PC-3 (cell line): ENCODE measurements around the gene CACNA1B.

Source experiments
- CTCF ChIP-seq: fragments of 300-600 bp; sonication (generic); conservative IDR thresholded peaks from 2 replicates; pipeline ENCODE4 v1.5.1; 2017; ENCODE audit warnings: antibody characterized with exemption, low read depth, mild to moderate bottlenecking, low read length
- EZH2phosphoT487 ChIP-seq: fragments of 300-600 bp; sonication (generic); IDR thresholded peaks from 2 replicates; pipeline ENCODE4 v1.6.1; 2018; ENCODE audit warnings: mild to moderate bottlenecking, antibody characterized with exemption, low read length, borderline replicate concordance

GRCh38 chr9:138021251-138022056, 143.9 kb downstream of the CACNA1B start:
- TF ChIP-seq CTCF = no peak
- no peak for TF ChIP-seq EZH2phosphoT487
